ENCODE data around the gene ZNF487.
"Not testable (repeated sequence)": the region's sequence is repeated elsewhere in the genome, so short reads cannot be mapped to it uniquely, and the experiment has no call there.

The ZNF487 gene

GRCh38 chr10:43454025-43454424 lies 17.1 kb downstream of the ZNF487 start:
- H3K27me3 ChIP-seq (ENCODE audit: control insufficient read depth in 5 of 5, insufficient read depth in 4 of 5, low read length in 5 of 5); H3K36me3 ChIP-seq (ENCODE audit: control insufficient read depth in 5 of 5, insufficient read depth in 5 of 5, low read length in 5 of 5); H3K9ac ChIP-seq (ENCODE audit: low read length in 5 of 5); H3K27ac ChIP-seq (ENCODE audit: low read depth, low read length); H3K4me3 ChIP-seq (ENCODE audit: low read depth in 1 of 5, low read length in 5 of 5); H3K9me3 ChIP-seq (ENCODE audit: control insufficient read depth in 5 of 5, low read length in 5 of 5): not testable (repeated sequence)
- H3K4me1 ChIP-seq (ENCODE audit: control insufficient read depth in 5 of 5, insufficient read depth in 5 of 5, low read length in 5 of 5): peaks cover 0 to 28% (median 21%) of the 10 kb centered on the region in 5 donors

- peaks cover 0 to 28% (median 21%) of the 10 kb centered on the region in 5 donors for H3K4me1 ChIP-seq (ENCODE audit: control insufficient read depth in 5 of 5, insufficient read depth in 5 of 5, low read length in 5 of 5)
- H3K27ac ChIP-seq (ENCODE audit: low read depth, low read length): peak overlapping the region; percentile 83
- H3K9me3 ChIP-seq (ENCODE audit: control insufficient read depth in 5 of 5, low read length in 5 of 5); H3K36me3 ChIP-seq (ENCODE audit: control insufficient read depth in 5 of 5, insufficient read depth in 5 of 5, low read length in 5 of 5); H3K27me3 ChIP-seq (ENCODE audit: control insufficient read depth in 5 of 5, insufficient read depth in 4 of 5, low read length in 5 of 5); H3K4me3 ChIP-seq (ENCODE audit: low read depth in 1 of 5, low read length in 5 of 5): not testable (repeated sequence)
- peak overlapping the region in 3 of 5 donors; percentile 44 to 85 (median 81) for H3K9ac ChIP-seq (ENCODE audit: low read length in 5 of 5)
Observed at GRCh38 chr10:43456561-43456960, 19.6 kb downstream of the ZNF487 start.

- no peaks in the 10 kb centered on the region for H3K9me3 ChIP-seq (ENCODE audit: control insufficient read depth in 5 of 5, low read length in 5 of 5)
- no peak overlapping the region for H3K27ac ChIP-seq (ENCODE audit: low read depth, low read length)
- peaks cover 0 to 25% (median 17%) of the 10 kb centered on the region in 5 donors for H3K4me1 ChIP-seq (ENCODE audit: control insufficient read depth in 5 of 5, insufficient read depth in 5 of 5, low read length in 5 of 5)
- H3K4me3 ChIP-seq (ENCODE audit: low read depth in 1 of 5, low read length in 5 of 5): no peak overlapping the region
- no peak overlapping the region for H3K9ac ChIP-seq (ENCODE audit: low read length in 5 of 5)
- H3K36me3 ChIP-seq (ENCODE audit: control insufficient read depth in 5 of 5, insufficient read depth in 5 of 5, low read length in 5 of 5): no peaks in the 10 kb centered on the region
- no peaks in the 10 kb centered on the region for H3K27me3 ChIP-seq (ENCODE audit: control insufficient read depth in 5 of 5, insufficient read depth in 4 of 5, low read length in 5 of 5)
Observed at GRCh38 chr10:43458227-43458626, 21.3 kb downstream of the ZNF487 start.

- Histone ChIP-seq H3K9ac (ENCODE audit: low read length in 5 of 5) (no peak overlapping the region), H3K4me3 (ENCODE audit: low read depth in 1 of 5, low read length in 5 of 5) (peak overlapping the region in 4 of 5 donors; percentile 39 to 53 (median 42)), H3K9me3 (ENCODE audit: control insufficient read depth in 5 of 5, low read length in 5 of 5) (no peaks in the 10 kb centered on the region), H3K36me3 (ENCODE audit: control insufficient read depth in 5 of 5, insufficient read depth in 5 of 5, low read length in 5 of 5) (no peaks in the 10 kb centered on the region), H3K27ac (ENCODE audit: low read depth, low read length) (no peak overlapping the region), H3K27me3 (ENCODE audit: control insufficient read depth in 5 of 5, insufficient read depth in 4 of 5, low read length in 5 of 5) (no peaks in the 10 kb centered on the region), H3K4me1 (ENCODE audit: control insufficient read depth in 5 of 5, insufficient read depth in 5 of 5, low read length in 5 of 5) (peaks cover 0 to 4% (median 3%) of the 10 kb centered on the region in 5 donors)
Observed at GRCh38 chr10:43461950-43462349, 25.0 kb downstream of the ZNF487 start.

GRCh38 chr10:43465086-43465735 lies 28.3 kb downstream of the ZNF487 start:
- not testable (repeated sequence) for H3K9me3 ChIP-seq (ENCODE audit: control insufficient read depth in 5 of 5, low read length in 5 of 5); H3K27ac ChIP-seq (ENCODE audit: low read depth, low read length); H3K4me3 ChIP-seq (ENCODE audit: low read depth in 1 of 5, low read length in 5 of 5); H3K27me3 ChIP-seq (ENCODE audit: control insufficient read depth in 5 of 5, insufficient read depth in 4 of 5, low read length in 5 of 5); H3K36me3 ChIP-seq (ENCODE audit: control insufficient read depth in 5 of 5, insufficient read depth in 5 of 5, low read length in 5 of 5); H3K9ac ChIP-seq (ENCODE audit: low read length in 5 of 5); H3K4me1 ChIP-seq (ENCODE audit: control insufficient read depth in 5 of 5, insufficient read depth in 5 of 5, low read length in 5 of 5)

GRCh38 chr10:43465736-43466120 lies 28.8 kb downstream of the ZNF487 start:
- H3K4me1 ChIP-seq (ENCODE audit: control insufficient read depth in 5 of 5, insufficient read depth in 5 of 5, low read length in 5 of 5); H3K27me3 ChIP-seq (ENCODE audit: control insufficient read depth in 5 of 5, insufficient read depth in 4 of 5, low read length in 5 of 5); H3K4me3 ChIP-seq (ENCODE audit: low read depth in 1 of 5, low read length in 5 of 5); H3K9me3 ChIP-seq (ENCODE audit: control insufficient read depth in 5 of 5, low read length in 5 of 5); H3K9ac ChIP-seq (ENCODE audit: low read length in 5 of 5); H3K27ac ChIP-seq (ENCODE audit: low read depth, low read length); H3K36me3 ChIP-seq (ENCODE audit: control insufficient read depth in 5 of 5, insufficient read depth in 5 of 5, low read length in 5 of 5): not testable (repeated sequence)

GRCh38 chr10:43471146-43471545 lies 34.2 kb downstream of the ZNF487 start:
- Histone ChIP-seq H3K4me3 (ENCODE audit: low read depth in 1 of 5, low read length in 5 of 5) (no peak overlapping the region), H3K4me1 (ENCODE audit: control insufficient read depth in 5 of 5, insufficient read depth in 5 of 5, low read length in 5 of 5) (no peaks in the 10 kb centered on the region), H3K36me3 (ENCODE audit: control insufficient read depth in 5 of 5, insufficient read depth in 5 of 5, low read length in 5 of 5) (peaks cover 0 to 4% (median 0%) of the 10 kb centered on the region in 5 donors), H3K27me3 (ENCODE audit: control insufficient read depth in 5 of 5, insufficient read depth in 4 of 5, low read length in 5 of 5) (no peaks in the 10 kb centered on the region), H3K9ac (ENCODE audit: low read length in 5 of 5) (no peak overlapping the region), H3K27ac (ENCODE audit: low read depth, low read length) (no peak overlapping the region), H3K9me3 (ENCODE audit: control insufficient read depth in 5 of 5, low read length in 5 of 5) (no peaks in the 10 kb centered on the region)

- Histone ChIP-seq H3K9me3 (ENCODE audit: control insufficient read depth in 5 of 5, low read length in 5 of 5) (no peaks in the 10 kb centered on the region), H3K9ac (ENCODE audit: low read length in 5 of 5) (no peak overlapping the region), H3K27me3 (ENCODE audit: control insufficient read depth in 5 of 5, insufficient read depth in 4 of 5, low read length in 5 of 5) (no peaks in the 10 kb centered on the region), H3K36me3 (ENCODE audit: control insufficient read depth in 5 of 5, insufficient read depth in 5 of 5, low read length in 5 of 5) (peaks cover 0 to 4% (median 0%) of the 10 kb centered on the region in 5 donors), H3K4me1 (ENCODE audit: control insufficient read depth in 5 of 5, insufficient read depth in 5 of 5, low read length in 5 of 5) (no peaks in the 10 kb centered on the region), H3K27ac (ENCODE audit: low read depth, low read length) (no peak overlapping the region), H3K4me3 (ENCODE audit: low read depth in 1 of 5, low read length in 5 of 5) (no peak overlapping the region)
Observed at GRCh38 chr10:43471935-43472720, 35.2 kb downstream of the ZNF487 start.

- Histone ChIP-seq H3K4me1 (ENCODE audit: control insufficient read depth in 5 of 5, insufficient read depth in 5 of 5, low read length in 5 of 5) (no peaks in the 10 kb centered on the region), H3K27ac (ENCODE audit: low read depth, low read length) (no peak overlapping the region), H3K27me3 (ENCODE audit: control insufficient read depth in 5 of 5, insufficient read depth in 4 of 5, low read length in 5 of 5) (no peaks in the 10 kb centered on the region), H3K9ac (ENCODE audit: low read length in 5 of 5) (no peak overlapping the region), H3K36me3 (ENCODE audit: control insufficient read depth in 5 of 5, insufficient read depth in 5 of 5, low read length in 5 of 5) (peaks cover 6 to 17% (median 14%) of the 10 kb centered on the region in 5 donors), H3K9me3 (ENCODE audit: control insufficient read depth in 5 of 5, low read length in 5 of 5) (peaks cover 8 to 24% (median 16%) of the 10 kb centered on the region in 5 donors), H3K4me3 (ENCODE audit: low read depth in 1 of 5, low read length in 5 of 5) (no peak overlapping the region)
Observed at GRCh38 chr10:43479275-43479674, 42.4 kb downstream of the ZNF487 start.

GRCh38 chr10:43482319-43483078 lies 45.6 kb downstream of the ZNF487 start:
- Histone ChIP-seq H3K27ac (ENCODE audit: low read depth, low read length) (no peak overlapping the region), H3K4me1 (ENCODE audit: control insufficient read depth in 5 of 5, insufficient read depth in 5 of 5, low read length in 5 of 5) (no peaks in the 10 kb centered on the region), H3K9ac (ENCODE audit: low read length in 5 of 5) (no peak overlapping the region), H3K27me3 (ENCODE audit: control insufficient read depth in 5 of 5, insufficient read depth in 4 of 5, low read length in 5 of 5) (no peaks in the 10 kb centered on the region), H3K9me3 (ENCODE audit: control insufficient read depth in 5 of 5, low read length in 5 of 5) (peaks cover 8 to 43% (median 32%) of the 10 kb centered on the region in 5 donors), H3K36me3 (ENCODE audit: control insufficient read depth in 5 of 5, insufficient read depth in 5 of 5, low read length in 5 of 5) (peaks cover 6 to 17% (median 12%) of the 10 kb centered on the region in 5 donors), H3K4me3 (ENCODE audit: low read depth in 1 of 5, low read length in 5 of 5) (peak overlapping the region in 2 of 5 donors; percentile 31 to 44)
